ENCODE data around the gene ABCC11. TPM values are rescaled to one million over a fixed set of nuclear protein-coding genes. Genes with fewer than 3 reads are reported as not detected.

Gene ABCC11
- total RNA-seq, 2 donors from 2014 or later: 0.70 TPM; not detected in 1

- Mint-ChIP-seq H3K27me3 (ENCODE audit: insufficient read depth) (no peaks in the 10 kb centered on the region), H3K27ac (peak overlapping the region; percentile 77)
- 94 to 95% methylated on average over 15 to 18 of the region's 18 CpGs for WGBS, 2 experiments (ENCODE audit: insufficient coverage in 1 of 2, insufficient read length in 1 of 2)
Observed at GRCh38 chr16:48133455-48134211, 113.7 kb downstream of the ABCC11 start.

GRCh38 chr16:48132696-48133095 lies 114.6 kb downstream of the ABCC11 start:
- 80 to 90% methylated on average over 2 to 3 of the region's 3 CpGs for WGBS, 2 experiments (ENCODE audit: insufficient coverage in 1 of 2, insufficient read length in 1 of 2)
- Histone ChIP-seq H3K9ac (ENCODE audit: extremely low read depth, low read length, poor library complexity, severe bottlenecking) (no peak overlapping the region), H3K4me3 (ENCODE audit: low read length) (no peak overlapping the region), H3K4me1 (ENCODE audit: control insufficient read depth, insufficient read depth, low read length) (peaks cover 15% of the 10 kb centered on the region), H3K36me3 (ENCODE audit: control insufficient read depth, insufficient read depth, low read length) (no peaks in the 10 kb centered on the region), H3K27ac (ENCODE audit: low read depth, low read length) (no peak overlapping the region), H3K27me3 (ENCODE audit: control insufficient read depth, insufficient read depth, low read length, poor library complexity, severe bottlenecking) (no peaks in the 10 kb centered on the region), H3K9me3 (ENCODE audit: control insufficient read depth, low read length) (no peaks in the 10 kb centered on the region)
- H3K9me3 Mint-ChIP-seq: no peaks in the 10 kb centered on the region
- H3K27me3 Mint-ChIP-seq (ENCODE audit: insufficient read depth): no peaks in the 10 kb centered on the region
- peaks cover 25% of the 10 kb centered on the region for H3K4me1 Mint-ChIP-seq
- H3K36me3 Mint-ChIP-seq (ENCODE audit: low read depth): no peaks in the 10 kb centered on the region
- DNase-seq: no peak
- TF ChIP-seq CTCF (conservative IDR thresholded peaks at IDR 0.05): no peak
- no peak overlapping the region for H3K4me3 Mint-ChIP-seq
- H3K27ac Mint-ChIP-seq: no peak overlapping the region

More at GRCh38 chr16:48133455-48134211, 113.7 kb downstream of the ABCC11 start:
- Mint-ChIP-seq H3K36me3 (ENCODE audit: low read depth) (no peaks in the 10 kb centered on the region), H3K9me3 (no peaks in the 10 kb centered on the region), H3K4me1 (peaks cover 29% of the 10 kb centered on the region), H3K4me3 (peak overlapping the region; percentile 12)
- Histone ChIP-seq H3K27me3 (ENCODE audit: control insufficient read depth, insufficient read depth, low read length, poor library complexity, severe bottlenecking) (no peaks in the 10 kb centered on the region), H3K4me1 (ENCODE audit: control insufficient read depth, insufficient read depth, low read length) (peaks cover 15% of the 10 kb centered on the region), H3K9me3 (ENCODE audit: control insufficient read depth, low read length) (no peaks in the 10 kb centered on the region), H3K36me3 (ENCODE audit: control insufficient read depth, insufficient read depth, low read length) (no peaks in the 10 kb centered on the region), H3K9ac (ENCODE audit: extremely low read depth, low read length, poor library complexity, severe bottlenecking) (no peak overlapping the region), H3K27ac (ENCODE audit: low read depth, low read length) (no peak overlapping the region), H3K4me3 (ENCODE audit: low read length) (no peak overlapping the region)
- no peak for TF ChIP-seq CTCF (conservative IDR thresholded peaks at IDR 0.05)
- DNase-seq: no peak

- H3K36me3 ChIP-seq (ENCODE audit: control insufficient read depth, insufficient read depth, low read length): no peaks in the 10 kb centered on the region
- H3K4me1 Mint-ChIP-seq: peaks cover 35% of the 10 kb centered on the region
- H3K9ac ChIP-seq (ENCODE audit: extremely low read depth, low read length, poor library complexity, severe bottlenecking): no peak overlapping the region
- H3K4me3 ChIP-seq (ENCODE audit: low read length): no peak overlapping the region
- no peaks in the 10 kb centered on the region for H3K9me3 Mint-ChIP-seq
- WGBS, 2 experiments (ENCODE audit: insufficient coverage in 1 of 2, insufficient read length in 1 of 2): 92 to 93% methylated on average over 4 to 6 of the region's 6 CpGs
- no peak for DNase-seq
- peaks cover 24% of the 10 kb centered on the region for H3K4me1 ChIP-seq (ENCODE audit: control insufficient read depth, insufficient read depth, low read length)
- no peak for TF ChIP-seq CTCF (conservative IDR thresholded peaks at IDR 0.05)
- H3K27ac ChIP-seq (ENCODE audit: low read depth, low read length): no peak overlapping the region
- H3K4me3 Mint-ChIP-seq: no peak overlapping the region
- H3K36me3 Mint-ChIP-seq (ENCODE audit: low read depth): no peaks in the 10 kb centered on the region
- H3K9me3 ChIP-seq (ENCODE audit: control insufficient read depth, low read length): no peaks in the 10 kb centered on the region
- H3K27me3 Mint-ChIP-seq (ENCODE audit: insufficient read depth): no peaks in the 10 kb centered on the region
- H3K27me3 ChIP-seq (ENCODE audit: control insufficient read depth, insufficient read depth, low read length, poor library complexity, severe bottlenecking): no peaks in the 10 kb centered on the region
- no peak overlapping the region for H3K27ac Mint-ChIP-seq
Observed at GRCh38 chr16:48131201-48131935, 116.0 kb downstream of the ABCC11 start.

All from endodermal cell (in vitro differentiated cells).